ENCODE measurements around the gene ZNF345.
A peak's percentile ranks its signal among the peaks of the same experiment; 100 is the strongest.

Gene ZNF345

GRCh38 chr19:36821758-36822157, 28.9 kb upstream of the ZNF345 start:
- H3K4me2 ChIP-seq (ENCODE audit: low read length), result no peak overlapping the region
- no peak overlapping the region for H2AFZ ChIP-seq (ENCODE audit: insufficient read depth, low read length, poor library complexity)
- peaks cover 3% of the 10 kb centered on the region for H3K27me3 ChIP-seq (ENCODE audit: insufficient read depth, low read length)
- H3K18ac ChIP-seq (ENCODE audit: low read length), result no peak overlapping the region
- H3K9me3 ChIP-seq (ENCODE audit: insufficient read depth, low read depth, low read length), result peaks cover 20% of the 10 kb centered on the region
- H3K79me1 ChIP-seq (ENCODE audit: low read length), result no peaks in the 10 kb centered on the region
- no peak overlapping the region for H4K8ac ChIP-seq (ENCODE audit: low read depth, low read length)
- H3K9ac ChIP-seq (ENCODE audit: low read length), result no peak overlapping the region
- H3K79me2 ChIP-seq (ENCODE audit: control insufficient read depth, insufficient read depth, low read length, poor library complexity), result no peaks in the 10 kb centered on the region
- no peak for DNase-seq
- H3K4ac ChIP-seq (ENCODE audit: low read depth, low read length), result no peak overlapping the region
- no peak overlapping the region for H2BK120ac ChIP-seq (ENCODE audit: insufficient read depth, low read length, poor library complexity)
- no peak overlapping the region for H3K14ac ChIP-seq (ENCODE audit: low read length)
- no peak overlapping the region for H3K4me3 ChIP-seq (ENCODE audit: low read depth, low read length)
- peaks cover 21 to 32% of the 10 kb centered on the region in 2 experiments for H3K36me3 ChIP-seq (ENCODE audit: control insufficient read depth in 1 of 2, insufficient read depth in 2 of 2, low read length in 2 of 2)
- no peak overlapping the region for H2AK5ac ChIP-seq (ENCODE audit: low read length)
- no peak overlapping the region for H4K91ac ChIP-seq (ENCODE audit: low read depth, low read length)
- no peaks in the 10 kb centered on the region for H3K4me1 ChIP-seq (ENCODE audit: control insufficient read depth in 1 of 2, insufficient read depth in 2 of 2, low read length in 2 of 2)
- no peak overlapping the region for H2BK12ac ChIP-seq (ENCODE audit: low read length)
- H4K12ac ChIP-seq (ENCODE audit: low read depth, low read length), result no peak overlapping the region
- H2BK5ac ChIP-seq (ENCODE audit: low read depth, low read length, poor library complexity), result no peak overlapping the region
- H3K27ac ChIP-seq (ENCODE audit: low read depth, low read length), result no peak overlapping the region
- WGBS (ENCODE audit: extremely low coverage, insufficient coverage, insufficient read length), result no CpG with 5 or more reads among the region's 5 CpGs
- no peak overlapping the region for H3K23ac ChIP-seq (ENCODE audit: low read length)

GRCh38 chr19:36833430-36833829, 17.2 kb upstream of the ZNF345 start:
- Histone ChIP-seq H2BK12ac (ENCODE audit: low read length) (no peak overlapping the region), H2BK120ac (ENCODE audit: insufficient read depth, low read length, poor library complexity) (no peak overlapping the region), H4K91ac (ENCODE audit: low read depth, low read length) (no peak overlapping the region), H2BK5ac (ENCODE audit: low read depth, low read length, poor library complexity) (no peak overlapping the region), H4K12ac (ENCODE audit: low read depth, low read length) (no peak overlapping the region), H3K27me3 (ENCODE audit: insufficient read depth, low read length) (peaks cover 2% of the 10 kb centered on the region), H3K14ac (ENCODE audit: low read length) (no peak overlapping the region), H3K4me1 (ENCODE audit: control insufficient read depth in 1 of 2, insufficient read depth in 2 of 2, low read length in 2 of 2) (no peaks in the 10 kb centered on the region), H2AK5ac (ENCODE audit: low read length) (no peak overlapping the region), H3K4me2 (ENCODE audit: low read length) (no peak overlapping the region), H3K9me3 (ENCODE audit: insufficient read depth, low read depth, low read length) (peaks cover 6% of the 10 kb centered on the region), H3K79me1 (ENCODE audit: low read length) (peaks cover 7% of the 10 kb centered on the region), H3K27ac (ENCODE audit: low read depth, low read length) (no peak overlapping the region), H3K4ac (ENCODE audit: low read depth, low read length) (no peak overlapping the region), H3K18ac (ENCODE audit: low read length) (no peak overlapping the region), H3K9ac (ENCODE audit: low read length) (no peak overlapping the region), H2AFZ (ENCODE audit: insufficient read depth, low read length, poor library complexity) (no peak overlapping the region), H3K79me2 (ENCODE audit: control insufficient read depth, insufficient read depth, low read length, poor library complexity) (peaks cover 3% of the 10 kb centered on the region), H3K23ac (ENCODE audit: low read length) (no peak overlapping the region), H3K4me3 (ENCODE audit: low read depth, low read length) (no peak overlapping the region), H4K8ac (ENCODE audit: low read depth, low read length) (no peak overlapping the region), H3K36me3 (ENCODE audit: control insufficient read depth in 1 of 2, insufficient read depth in 2 of 2, low read length in 2 of 2) (peaks cover 10 to 14% of the 10 kb centered on the region in 2 experiments)
- no peak for DNase-seq
- no CpG with 5 or more reads among the region's 2 CpGs for WGBS (ENCODE audit: extremely low coverage, insufficient coverage, insufficient read length)

GRCh38 chr19:36837176-36837905, 13.3 kb upstream of the ZNF345 start:
- H4K8ac ChIP-seq (ENCODE audit: low read depth, low read length), result peak overlapping the region; percentile 97
- peaks cover 3% of the 10 kb centered on the region for H3K79me2 ChIP-seq (ENCODE audit: control insufficient read depth, insufficient read depth, low read length, poor library complexity)
- H3K4me2 ChIP-seq (ENCODE audit: low read length), result peak overlapping the region; percentile 74
- peaks cover 3 to 4% of the 10 kb centered on the region in 2 experiments for H3K4me1 ChIP-seq (ENCODE audit: control insufficient read depth in 1 of 2, insufficient read depth in 2 of 2, low read length in 2 of 2)
- peak overlapping the region; percentile 34 for H3K18ac ChIP-seq (ENCODE audit: low read length)
- no peak overlapping the region for H4K91ac ChIP-seq (ENCODE audit: low read depth, low read length)
- no peak overlapping the region for H3K4ac ChIP-seq (ENCODE audit: low read depth, low read length)
- no peaks in the 10 kb centered on the region for H3K27me3 ChIP-seq (ENCODE audit: insufficient read depth, low read length)
- H3K27ac ChIP-seq (ENCODE audit: low read depth, low read length), result no peak overlapping the region
- H4K12ac ChIP-seq (ENCODE audit: low read depth, low read length), result peak overlapping the region; percentile 95
- peaks cover 2 to 10% of the 10 kb centered on the region in 2 experiments for H3K36me3 ChIP-seq (ENCODE audit: control insufficient read depth in 1 of 2, insufficient read depth in 2 of 2, low read length in 2 of 2)
- H3K23ac ChIP-seq (ENCODE audit: low read length), result no peak overlapping the region
- peak overlapping the region; percentile 83 for H2AFZ ChIP-seq (ENCODE audit: insufficient read depth, low read length, poor library complexity)
- H3K9me3 ChIP-seq (ENCODE audit: insufficient read depth, low read depth, low read length), result peaks cover 2% of the 10 kb centered on the region
- peak overlapping the region; percentile 93 for H3K4me3 ChIP-seq (ENCODE audit: low read depth, low read length)
- no peak overlapping the region for H2BK120ac ChIP-seq (ENCODE audit: insufficient read depth, low read length, poor library complexity)
- peaks cover 8% of the 10 kb centered on the region for H3K79me1 ChIP-seq (ENCODE audit: low read length)
- no peak overlapping the region for H2BK5ac ChIP-seq (ENCODE audit: low read depth, low read length, poor library complexity)
- DNase-seq, result peak in 1 of 2 donors; percentile 4
- peak overlapping the region; percentile 78 for H3K14ac ChIP-seq (ENCODE audit: low read length)
- H2AK5ac ChIP-seq (ENCODE audit: low read length), result no peak overlapping the region
- peak overlapping the region; percentile 94 for H3K9ac ChIP-seq (ENCODE audit: low read length)
- 100% methylated on average over 1 of the region's 8 CpGs for WGBS (ENCODE audit: extremely low coverage, insufficient coverage, insufficient read length)
- H2BK12ac ChIP-seq (ENCODE audit: low read length), result no peak overlapping the region

GRCh38 chr19:36837906-36838783, 12.5 kb upstream of the ZNF345 start, which contains the start of gene ZNF790:
TSS of gene ZNF790 (minus strand) at chr19:36838387. CDS start at chr19:36825619, 12,768 bp downstream.
- Histone ChIP-seq H2BK12ac (ENCODE audit: low read length) (no peak within 1 kb of the TSS), H3K4ac (ENCODE audit: low read depth, low read length) (peak within 1 kb of the TSS; percentile 47), H4K91ac (ENCODE audit: low read depth, low read length) (peak within 1 kb of the TSS; percentile 86), H3K9ac (ENCODE audit: low read length) (peak within 1 kb of the TSS; percentile 94), H3K4me1 (ENCODE audit: control insufficient read depth in 1 of 2, insufficient read depth in 2 of 2, low read length in 2 of 2) (peaks cover 3 to 4% of the 10 kb centered on the region in 2 experiments), H2BK5ac (ENCODE audit: low read depth, low read length, poor library complexity) (peak within 1 kb of the TSS; percentile 66), H3K14ac (ENCODE audit: low read length) (peak within 1 kb of the TSS; percentile 81), H3K9me3 (ENCODE audit: insufficient read depth, low read depth, low read length) (no peaks in the 10 kb centered on the region), H3K4me2 (ENCODE audit: low read length) (peak within 1 kb of the TSS; percentile 74), H4K8ac (ENCODE audit: low read depth, low read length) (peak within 1 kb of the TSS; percentile 97), H2AFZ (ENCODE audit: insufficient read depth, low read length, poor library complexity) (peak within 1 kb of the TSS; percentile 83), H3K36me3 (ENCODE audit: control insufficient read depth in 1 of 2, insufficient read depth in 2 of 2, low read length in 2 of 2) (peaks cover 0 to 5% of the 10 kb centered on the region in 2 experiments), H4K12ac (ENCODE audit: low read depth, low read length) (peak within 1 kb of the TSS; percentile 95), H3K79me1 (ENCODE audit: low read length) (peaks cover 8% of the 10 kb centered on the region), H2AK5ac (ENCODE audit: low read length) (no peak within 1 kb of the TSS), H3K4me3 (ENCODE audit: low read depth, low read length) (peak within 1 kb of the TSS; percentile 93), H3K79me2 (ENCODE audit: control insufficient read depth, insufficient read depth, low read length, poor library complexity) (peaks cover 3% of the 10 kb centered on the region), H3K27me3 (ENCODE audit: insufficient read depth, low read length) (no peaks in the 10 kb centered on the region), H3K18ac (ENCODE audit: low read length) (peak within 1 kb of the TSS; percentile 92), H3K23ac (ENCODE audit: low read length) (no peak within 1 kb of the TSS), H2BK120ac (ENCODE audit: insufficient read depth, low read length, poor library complexity) (peak within 1 kb of the TSS; percentile 57), H3K27ac (ENCODE audit: low read depth, low read length) (peak within 1 kb of the TSS; percentile 74)
- DNase-seq, result peak; percentile 86 to 94
- no CpG with 5 or more reads among the region's 56 CpGs for WGBS (ENCODE audit: extremely low coverage, insufficient coverage, insufficient read length)
